Activated naive CD4-positive, alpha-beta T cell treated with anti-CD3 and anti-CD28 coated beads, Interleukin-2, amount 50 U/mL, for 16 hours (primary cell): ENCODE results near the gene ZNF500.
"Not testable (repeated sequence)": the region's sequence is repeated elsewhere in the genome, so short reads cannot be mapped to it uniquely, and the experiment has no call there.

Source experiments
- DNase-seq: peaks from one replicate; pipeline ENCODE4 v3.0.0-alpha.2; 2020

The ZNF500 gene

GRCh38 chr16:4795828-4796572, 29.0 kb upstream of the ZNF500 start:
- DNase-seq: no peak

GRCh38 chr16:4795181-4795827, 28.3 kb upstream of the ZNF500 start, which contains the start of gene SMIM22:
Gene SMIM22 (plus strand): TSS chr16:4795369. CDS start chr16:4795735, 366 bp downstream.
- DNase-seq: no peak

- DNase-seq: no peak
These were observed 26.1 kb upstream of the ZNF500 start for GRCh38 chr16:4792951-4793513.

- DNase-seq: no peak
These were observed 23.9 kb upstream of the ZNF500 start for GRCh38 chr16:4790871-4791270.

- no peak for DNase-seq
These were observed 23.3 kb upstream of the ZNF500 start for GRCh38 chr16:4790261-4790660.

- DNase-seq: no peak
These were observed 21.9 kb upstream of the ZNF500 start for GRCh38 chr16:4788910-4789309.

GRCh38 chr16:4788489-4788889, 21.5 kb upstream of the ZNF500 start:
- DNase-seq: no peak

GRCh38 chr16:4787627-4788482, 20.9 kb upstream of the ZNF500 start, which contains the start of gene SEPTIN12:
Gene SEPTIN12 (minus strand): TSS chr16:4788345. CDS start chr16:4787645, 700 bp downstream.
- DNase-seq: no peak

GRCh38 chr16:4787068-4787467, 20.1 kb upstream of the ZNF500 start:
- DNase-seq: no peak

- DNase-seq: no peak
These were observed 18.9 kb upstream of the ZNF500 start for GRCh38 chr16:4785758-4786433.

GRCh38 chr16:4784444-4784987, 17.6 kb upstream of the ZNF500 start:
- not testable (repeated sequence) for DNase-seq

GRCh38 chr16:4783951-4784336, 17.0 kb upstream of the ZNF500 start:
- no peak for DNase-seq

- DNase-seq: no peak
These were observed 16.4 kb upstream of the ZNF500 start for GRCh38 chr16:4783251-4783950.

GRCh38 chr16:4780235-4780634, 13.3 kb upstream of the ZNF500 start:
- DNase-seq: no peak

- no peak for DNase-seq
These were observed 11.1 kb upstream of the ZNF500 start for GRCh38 chr16:4778050-4778392.

- no peak for DNase-seq
These were observed 10.5 kb upstream of the ZNF500 start for GRCh38 chr16:4777339-4778049.

- DNase-seq: no peak
These were observed 9.3 kb upstream of the ZNF500 start for GRCh38 chr16:4776141-4776705.

GRCh38 chr16:4775005-4775404, 8.0 kb upstream of the ZNF500 start:
- no peak for DNase-seq

GRCh38 chr16:4772351-4772750, 5.4 kb upstream of the ZNF500 start:
- no peak for DNase-seq

GRCh38 chr16:4771646-4772045, 4.7 kb upstream of the ZNF500 start:
- no peak for DNase-seq

- DNase-seq: no peak
These were observed 2.3 kb upstream of the ZNF500 start for GRCh38 chr16:4769306-4769638.
